Measurements from ENCODE around the gene NECTIN1. TPM values are rescaled to one million over a fixed set of nuclear protein-coding genes. Genes with fewer than 3 reads are reported as not detected.

NECTIN1 gene
- total and polyA plus RNA-seq, 7 experiments from 2014 or later: 0.30 to 4.2 (median 2.1) TPM

DNA sequence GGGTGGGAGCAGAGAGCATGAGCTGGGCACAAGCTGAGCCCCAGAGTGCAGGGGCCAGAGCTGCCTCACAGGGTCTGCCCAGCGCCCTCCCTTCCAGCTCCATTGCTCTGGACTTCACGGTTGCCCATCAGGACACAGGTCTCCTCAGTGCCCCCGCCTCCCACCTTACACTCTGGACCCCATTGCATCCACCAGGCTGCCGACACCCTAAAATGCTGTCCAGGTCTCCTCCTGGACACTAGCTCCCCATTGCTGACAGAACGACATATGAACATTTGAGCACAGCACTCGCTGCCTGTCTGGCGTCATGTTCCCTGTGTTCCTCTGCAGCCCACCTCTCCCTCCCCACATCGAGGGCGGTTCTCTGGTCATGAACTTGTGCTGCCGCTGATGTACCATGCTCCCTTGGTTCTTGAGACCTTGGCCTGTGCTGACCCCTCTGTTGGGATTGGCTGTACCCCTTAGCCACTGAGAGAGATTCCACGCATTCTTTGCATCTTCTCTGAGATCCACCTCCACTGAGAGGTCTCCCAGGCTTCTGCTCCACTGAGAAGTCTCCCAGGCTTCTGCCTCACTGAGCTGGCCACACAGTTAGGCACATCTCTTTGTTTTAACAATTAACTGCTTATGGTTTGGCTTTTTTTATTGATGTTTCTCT is 34.2 kb upstream of the NECTIN1 start:
- H3K4me1 ChIP-seq (ENCODE audit: control insufficient read depth in 2 of 2, insufficient read depth in 2 of 2, low read length in 2 of 2): no peaks in the 10 kb centered on the region
- H3K27ac ChIP-seq (ENCODE audit: low read depth, low read length): no peak overlapping the region
- CTCF ChIA-PET: no interaction called here
- Mint-ChIP-seq H3K4me3 (no peak overlapping the region), H3K27ac (no peak overlapping the region), H3K27me3 (peaks cover 7 to 47% (median 27%) of the 10 kb centered on the region in 5 donors), H3K36me3 (peaks cover 0 to 3% (median 0%) of the 10 kb centered on the region in 5 donors), H3K9me3 (peaks cover 0 to 24% (median 10%) of the 10 kb centered on the region in 11 donors), H3K4me1 (no peaks in the 10 kb centered on the region)
- no peaks in the 10 kb centered on the region for H3K36me3 ChIP-seq (ENCODE audit: control insufficient read depth in 2 of 3, insufficient read depth in 3 of 3, low read length in 3 of 3)
- no peak overlapping the region for H3K4me3 ChIP-seq (ENCODE audit: low read length)
- no peak for DNase-seq
- no peaks in the 10 kb centered on the region for H3K27me3 ChIP-seq (ENCODE audit: control insufficient read depth in 2 of 2, insufficient read depth in 2 of 2, low read length in 2 of 2)
- no peak for ATAC-seq
- POLR2A ChIA-PET: no interaction called here
- no peaks in the 10 kb centered on the region for H3K9me3 ChIP-seq (ENCODE audit: control insufficient read depth in 2 of 3, low read length in 3 of 3)
- intact Hi-C loops (cut with micrococcal nuclease): no loop called here

DNA sequence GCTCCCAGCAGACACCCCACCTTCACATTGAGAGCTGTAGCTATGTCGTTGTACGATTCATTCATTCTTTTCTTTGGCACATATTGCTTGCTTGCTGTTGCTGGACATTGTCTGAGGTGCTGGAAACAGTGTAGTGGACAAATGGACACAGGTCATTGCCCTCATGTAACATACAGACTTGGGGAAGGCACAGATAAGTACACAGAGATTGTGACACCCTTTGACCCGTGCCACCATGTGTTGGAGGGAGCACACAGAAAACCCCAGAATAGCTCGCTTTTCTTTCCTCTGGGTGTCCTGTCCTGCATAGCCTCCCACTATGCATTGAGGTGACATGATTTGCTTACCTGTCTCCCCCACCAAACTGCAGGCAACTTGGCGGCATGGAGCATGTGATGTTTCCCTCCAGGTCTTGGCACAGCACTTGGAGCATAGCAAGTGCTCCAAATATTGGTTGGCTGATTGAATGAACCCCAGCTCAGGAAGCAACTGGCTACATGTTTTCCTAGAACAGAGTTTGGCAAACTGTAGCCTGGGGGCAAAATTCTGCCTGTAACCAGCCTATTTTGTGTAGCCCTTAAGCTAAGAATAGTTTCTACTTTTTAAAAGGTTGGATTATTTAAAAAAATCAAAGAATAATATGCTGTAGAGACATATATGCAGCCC is 30.9 kb upstream of the NECTIN1 start:
- Histone ChIP-seq H3K27me3 (ENCODE audit: control insufficient read depth in 2 of 2, insufficient read depth in 2 of 2, low read length in 2 of 2) (no peaks in the 10 kb centered on the region), H3K4me3 (ENCODE audit: low read length) (no peak overlapping the region), H3K36me3 (ENCODE audit: control insufficient read depth in 2 of 3, insufficient read depth in 3 of 3, low read length in 3 of 3) (no peaks in the 10 kb centered on the region), H3K4me1 (ENCODE audit: control insufficient read depth in 2 of 2, insufficient read depth in 2 of 2, low read length in 2 of 2) (no peaks in the 10 kb centered on the region), H3K9me3 (ENCODE audit: control insufficient read depth in 2 of 3, low read length in 3 of 3) (no peaks in the 10 kb centered on the region), H3K27ac (ENCODE audit: low read depth, low read length) (no peak overlapping the region)
- no peak for DNase-seq
- intact Hi-C loops (cut with micrococcal nuclease): no loop called here
- Mint-ChIP-seq H3K27ac (no peak overlapping the region), H3K4me1 (no peaks in the 10 kb centered on the region), H3K27me3 (peaks cover 6 to 46% (median 23%) of the 10 kb centered on the region in 5 donors), H3K36me3 (no peaks in the 10 kb centered on the region), H3K9me3 (no peaks in the 10 kb centered on the region), H3K4me3 (no peak overlapping the region)
- ChIA-PET POLR2A (no interaction called here), CTCF (no interaction called here)
- no peak for ATAC-seq

DNA sequence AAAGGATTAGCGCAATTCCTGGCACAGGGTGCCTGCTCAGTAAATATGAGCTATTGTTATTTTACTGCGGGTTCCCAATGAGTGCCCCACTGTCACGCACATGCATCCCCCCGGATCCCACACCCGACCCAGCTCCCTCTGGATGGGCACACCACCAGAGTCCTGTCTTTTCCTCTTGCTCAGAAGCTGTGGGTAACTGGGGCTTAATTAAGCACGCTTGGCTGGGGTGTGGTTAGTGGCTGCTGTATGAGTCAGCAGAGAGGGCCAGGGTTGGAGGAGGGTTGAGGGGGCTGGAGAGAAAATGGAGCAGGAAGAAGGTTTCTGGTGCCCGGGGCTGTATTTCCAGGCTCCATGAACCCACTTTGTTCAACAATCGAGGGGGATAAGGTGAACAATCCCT is 30.3 kb upstream of the NECTIN1 start:
- no peak overlapping the region for H3K27ac ChIP-seq (ENCODE audit: low read depth, low read length)
- Mint-ChIP-seq H3K27ac (no peak overlapping the region), H3K36me3 (no peaks in the 10 kb centered on the region), H3K4me1 (no peaks in the 10 kb centered on the region), H3K4me3 (no peak overlapping the region), H3K9me3 (no peaks in the 10 kb centered on the region), H3K27me3 (peaks cover 6 to 45% (median 23%) of the 10 kb centered on the region in 5 donors)
- DNase-seq: no peak
- intact Hi-C loops (cut with micrococcal nuclease): no loop called here
- H3K36me3 ChIP-seq (ENCODE audit: control insufficient read depth in 2 of 3, insufficient read depth in 3 of 3, low read length in 3 of 3): no peaks in the 10 kb centered on the region
- CTCF ChIA-PET: no interaction called here
- POLR2A ChIA-PET: no interaction called here
- H3K4me3 ChIP-seq (ENCODE audit: low read length): no peak overlapping the region
- no peak for ATAC-seq
- no peaks in the 10 kb centered on the region for H3K4me1 ChIP-seq (ENCODE audit: control insufficient read depth in 2 of 2, insufficient read depth in 2 of 2, low read length in 2 of 2)
- no peaks in the 10 kb centered on the region for H3K27me3 ChIP-seq (ENCODE audit: control insufficient read depth in 2 of 2, insufficient read depth in 2 of 2, low read length in 2 of 2)
- no peaks in the 10 kb centered on the region for H3K9me3 ChIP-seq (ENCODE audit: control insufficient read depth in 2 of 3, low read length in 3 of 3)

DNA sequence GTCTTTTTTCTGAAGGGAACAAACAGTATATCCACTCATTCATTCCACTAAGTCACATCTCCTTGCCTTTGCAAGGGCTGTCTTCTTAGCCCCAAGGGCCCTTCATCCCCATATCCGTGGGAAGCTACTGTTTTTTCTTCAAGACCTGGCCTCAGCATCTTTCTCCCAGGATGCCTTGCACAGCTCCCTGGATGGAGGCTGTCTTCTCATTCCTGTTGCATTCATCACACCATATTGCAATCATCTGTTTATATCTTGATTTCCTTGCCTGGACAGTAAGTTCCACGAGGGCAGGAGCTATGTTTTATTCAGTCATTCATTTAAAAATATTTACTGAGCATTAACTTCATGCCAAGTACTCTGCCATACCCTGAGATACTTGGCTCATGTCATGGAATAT is 29.3 kb upstream of the NECTIN1 start:
- no peaks in the 10 kb centered on the region for H3K9me3 Mint-ChIP-seq
- Histone ChIP-seq H3K27me3 (ENCODE audit: control insufficient read depth in 2 of 2, insufficient read depth in 2 of 2, low read length in 2 of 2) (no peaks in the 10 kb centered on the region), H3K27ac (ENCODE audit: low read depth, low read length) (no peak overlapping the region), H3K4me1 (ENCODE audit: control insufficient read depth in 2 of 2, insufficient read depth in 2 of 2, low read length in 2 of 2) (no peaks in the 10 kb centered on the region), H3K4me3 (ENCODE audit: low read length) (no peak overlapping the region), H3K9me3 (ENCODE audit: control insufficient read depth in 2 of 3, low read length in 3 of 3) (no peaks in the 10 kb centered on the region), H3K36me3 (ENCODE audit: control insufficient read depth in 2 of 3, insufficient read depth in 3 of 3, low read length in 3 of 3) (no peaks in the 10 kb centered on the region)
- H3K4me3 Mint-ChIP-seq: no peak overlapping the region
- peaks cover 6 to 41% (median 14%) of the 10 kb centered on the region in 5 donors for H3K27me3 Mint-ChIP-seq
- no peak overlapping the region for H3K27ac Mint-ChIP-seq
- no peak for DNase-seq
- ATAC-seq: no peak
- H3K4me1 Mint-ChIP-seq: no peaks in the 10 kb centered on the region
- no peaks in the 10 kb centered on the region for H3K36me3 Mint-ChIP-seq
- CTCF ChIA-PET: no interaction called here
- POLR2A ChIA-PET: no interaction called here
- intact Hi-C loops (cut with micrococcal nuclease): no loop called here

- no peaks in the 10 kb centered on the region for H3K27me3 ChIP-seq (ENCODE audit: control insufficient read depth in 2 of 2, insufficient read depth in 2 of 2, low read length in 2 of 2)
- Mint-ChIP-seq H3K9me3 (no peaks in the 10 kb centered on the region), H3K27ac (no peak overlapping the region), H3K36me3 (no peaks in the 10 kb centered on the region), H3K27me3 (peaks cover 9 to 36% (median 12%) of the 10 kb centered on the region in 5 donors), H3K4me1 (peaks cover 0 to 2% (median 0%) of the 10 kb centered on the region in 7 donors), H3K4me3 (no peak overlapping the region)
- ATAC-seq: no peak
- no peaks in the 10 kb centered on the region for H3K4me1 ChIP-seq (ENCODE audit: control insufficient read depth in 2 of 2, insufficient read depth in 2 of 2, low read length in 2 of 2)
- H3K4me3 ChIP-seq (ENCODE audit: low read length): no peak overlapping the region
- intact Hi-C loops (cut with micrococcal nuclease): no loop called here
- H3K36me3 ChIP-seq (ENCODE audit: control insufficient read depth in 2 of 3, insufficient read depth in 3 of 3, low read length in 3 of 3): no peaks in the 10 kb centered on the region
- H3K9me3 ChIP-seq (ENCODE audit: control insufficient read depth in 2 of 3, low read length in 3 of 3): no peaks in the 10 kb centered on the region
- H3K27ac ChIP-seq (ENCODE audit: low read depth, low read length): no peak overlapping the region
- ChIA-PET CTCF (interaction anchor here (0.6 to 0.9 kb wide), 2 partner anchors 116 to 204 kb away, joined by 3 to 4 read pairs; no protein-coding TSS in a partner anchor), POLR2A (no interaction called here)
- DNase-seq: no peak
These were observed 28.4 kb upstream of the NECTIN1 start for GRCh38 chr11:119757378-119757777.

DNA sequence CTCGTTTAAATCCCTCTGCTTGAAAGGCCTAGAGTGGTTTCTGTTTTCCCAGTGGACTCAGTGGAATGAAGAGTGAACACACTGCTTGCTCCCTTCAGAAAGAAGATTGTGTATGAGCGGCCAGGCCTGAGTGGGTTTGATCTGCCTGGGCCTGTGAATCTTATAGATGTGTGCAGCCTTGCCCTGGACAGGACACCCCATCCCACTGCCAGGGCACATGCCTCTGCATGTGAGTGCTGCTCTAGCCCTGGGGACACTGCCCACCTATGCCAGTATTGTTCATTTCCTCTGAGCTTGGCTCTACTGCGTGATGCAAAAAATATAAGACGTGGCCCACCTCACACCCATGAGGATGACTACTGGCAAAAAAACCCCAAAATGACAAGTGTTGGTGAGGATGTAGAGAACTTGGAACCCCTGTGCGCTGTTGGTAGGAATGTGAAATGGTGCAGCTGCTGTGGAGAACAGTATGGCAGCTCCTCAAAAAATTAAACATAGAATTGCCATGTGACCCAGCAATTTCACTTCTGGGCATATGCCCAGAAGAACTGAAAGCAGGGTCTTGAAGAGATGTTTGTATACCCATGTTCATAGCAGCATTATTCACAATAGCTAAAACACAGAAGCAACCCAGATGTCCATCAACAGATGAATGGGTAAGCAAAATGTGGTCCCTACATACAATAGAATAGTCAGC is 27.3 kb upstream of the NECTIN1 start:
- H3K4me1 Mint-ChIP-seq: peaks cover 0 to 10% (median 6%) of the 10 kb centered on the region in 7 donors
- no peak for DNase-seq
- CTCF ChIA-PET: interaction anchor here (0.6 to 0.9 kb wide), 2 partner anchors 115 to 203 kb away, joined by 3 to 4 read pairs; no protein-coding TSS in a partner anchor

More for the DNA sequence above, 27.3 kb upstream of the NECTIN1 start:
- no peaks in the 10 kb centered on the region for H3K27me3 ChIP-seq (ENCODE audit: control insufficient read depth in 2 of 2, insufficient read depth in 2 of 2, low read length in 2 of 2)
- peaks cover 17 to 38% (median 18%) of the 10 kb centered on the region in 5 donors for H3K27me3 Mint-ChIP-seq
- H3K9me3 ChIP-seq (ENCODE audit: control insufficient read depth in 2 of 3, low read length in 3 of 3): no peaks in the 10 kb centered on the region
- peaks cover 0 to 4% of the 10 kb centered on the region in 2 donors for H3K4me1 ChIP-seq (ENCODE audit: control insufficient read depth in 2 of 2, insufficient read depth in 2 of 2, low read length in 2 of 2)
- no peak overlapping the region for H3K4me3 Mint-ChIP-seq
- H3K27ac Mint-ChIP-seq: no peak overlapping the region
- no peak for ATAC-seq
- H3K36me3 ChIP-seq (ENCODE audit: control insufficient read depth in 2 of 3, insufficient read depth in 3 of 3, low read length in 3 of 3): no peaks in the 10 kb centered on the region
- H3K4me3 ChIP-seq (ENCODE audit: low read length): no peak overlapping the region
- POLR2A ChIA-PET: no interaction called here
- no peak overlapping the region for H3K27ac ChIP-seq (ENCODE audit: low read depth, low read length)
- H3K9me3 Mint-ChIP-seq: no peaks in the 10 kb centered on the region
- intact Hi-C loops (cut with micrococcal nuclease): no loop called here
- no peaks in the 10 kb centered on the region for H3K36me3 Mint-ChIP-seq

All from naive thymus-derived CD4-positive, alpha-beta T cell (primary cell).